ENCODE data around the gene LSM10. TPM values are rescaled to one million over a fixed set of nuclear protein-coding genes. Genes with fewer than 3 reads are reported as not detected.

The LSM10 gene
- total and polyA plus RNA-seq, 9 of the 15 experiments (the other 6 are each of a cell fraction or from before 2014, with no cell fraction given): 13.2 to 146 (median 68.9) TPM

GRCh38 chr1:36443297-36443696, 45.6 kb upstream of the LSM10 start:
- DNase-seq (ENCODE audit: extremely low read depth in 1 of 4, low spot score in 3 of 4) (no peak), ATAC-seq (no peak), FAIRE-seq (no peak)
- Histone ChIP-seq H3K4me1 (replicated peaks in 1 of 2; ENCODE audit: control insufficient read depth in 2 of 2, insufficient read depth in 2 of 2, low read length in 2 of 2) (peaks cover under 1 to 11% of the 10 kb centered on the region in 2 experiments; a peak in 3 of 5 replicates), H3K4me3 (no peak overlapping the region), H3K9me1 (ENCODE audit: control insufficient read depth, insufficient read depth, low read length) (no peaks in the 10 kb centered on the region), H3K27ac (ENCODE audit: extremely low read depth, low read depth, low read length) (no peak overlapping the region), H3K9ac (ENCODE audit: insufficient read depth in 1 of 2, low read depth in 2 of 2, low read length in 2 of 2) (no peak overlapping the region), H2AFZ (ENCODE audit: low read depth, low read length) (peak overlapping the region; percentile 39; the same call in 1 of the 2 replicates), H3K4me2 (ENCODE audit: insufficient read depth, low read length) (no peak overlapping the region), H4K20me1 (replicated peaks; ENCODE audit: control insufficient read depth, insufficient read depth, low read length) (no peaks in the 10 kb centered on the region), H3K79me2 (ENCODE audit: control insufficient read depth, insufficient read depth, low read length) (no peaks in the 10 kb centered on the region), H3K27me3 (ENCODE audit: control insufficient read depth in 2 of 2, insufficient read depth in 2 of 2, low read length in 2 of 2) (peaks cover 0 to 4% of the 10 kb centered on the region in 2 experiments; a peak in 1 of 5 replicates), H3K36me3 (ENCODE audit: control insufficient read depth, insufficient read depth, low read length) (no peaks in the 10 kb centered on the region), H3K9me3 (replicated peaks; ENCODE audit: control insufficient read depth, insufficient read depth, low read depth, low read length) (no peaks in the 10 kb centered on the region)
- CTCF ChIA-PET (ENCODE audit: low intra/inter-chr PET ratio): no interaction called here
- POLR2A ChIA-PET: interaction anchor here (0.7 to 2.2 kb wide), 4 partner anchors 9 to 133 kb away, joined by 3 to 7 read pairs (median 3); no protein-coding TSS in a partner anchor
- intact Hi-C loops (cut with micrococcal nuclease): loop anchor here (10.0 kb wide), 1 partner anchor 102 kb away; no protein-coding TSS in a partner anchor
- in situ Hi-C loops (cut with MboI): no loop called here
- TF ChIP-seq, protein P1, sequence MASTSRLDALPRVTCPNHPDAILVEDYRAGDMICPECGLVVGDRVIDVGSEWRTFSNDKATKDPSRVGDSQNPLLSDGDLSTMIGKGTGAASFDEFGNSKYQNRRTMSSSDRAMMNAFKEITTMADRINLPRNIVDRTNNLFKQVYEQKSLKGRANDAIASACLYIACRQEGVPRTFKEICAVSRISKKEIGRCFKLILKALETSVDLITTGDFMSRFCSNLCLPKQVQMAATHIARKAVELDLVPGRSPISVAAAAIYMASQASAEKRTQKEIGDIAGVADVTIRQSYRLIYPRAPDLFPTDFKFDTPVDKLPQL (IDR thresholded peaks at IDR 0.05; ENCODE audit: extremely low read depth, insufficient read length): no peak
- TF ChIP-seq ZNF77 (CRISPR knock-in tag; IDR thresholded peaks at IDR 0.05) (no peak), TARDBP (IDR thresholded peaks at IDR 0.05) (no peak), SMARCE1 (IDR thresholded peaks at IDR 0.05) (no peak), NFE2L1 (tag; IDR thresholded peaks at IDR 0.05; ENCODE audit: borderline replicate concordance, low read depth) (no peak), HNRNPH1 (optimal IDR thresholded peaks at IDR 0.05; ENCODE audit: low read depth, low read length) (no peak), ERF (CRISPR knock-in tag; IDR thresholded peaks at IDR 0.05) (no peak), CAMTA2 (CRISPR knock-in tag; conservative IDR thresholded peaks at IDR 0.05) (no peak), DMBX1 (CRISPR knock-in tag; IDR thresholded peaks at IDR 0.05; ENCODE audit: borderline replicate concordance) (no peak), SMAD3 (CRISPR knock-in tag; conservative IDR thresholded peaks at IDR 0.05) (no peak), SUPT5H (IDR thresholded peaks at IDR 0.05) (no peak), SAFB2 (IDR thresholded peaks at IDR 0.05; ENCODE audit: borderline replicate concordance, low read depth, low read length, severe bottlenecking) (no peak), HMG20B (CRISPR knock-in tag; IDR thresholded peaks at IDR 0.05) (no peak), MECOM (CRISPR knock-in tag; IDR thresholded peaks at IDR 0.05) (no peak)
- TF ChIP-seq, protein P2, sequence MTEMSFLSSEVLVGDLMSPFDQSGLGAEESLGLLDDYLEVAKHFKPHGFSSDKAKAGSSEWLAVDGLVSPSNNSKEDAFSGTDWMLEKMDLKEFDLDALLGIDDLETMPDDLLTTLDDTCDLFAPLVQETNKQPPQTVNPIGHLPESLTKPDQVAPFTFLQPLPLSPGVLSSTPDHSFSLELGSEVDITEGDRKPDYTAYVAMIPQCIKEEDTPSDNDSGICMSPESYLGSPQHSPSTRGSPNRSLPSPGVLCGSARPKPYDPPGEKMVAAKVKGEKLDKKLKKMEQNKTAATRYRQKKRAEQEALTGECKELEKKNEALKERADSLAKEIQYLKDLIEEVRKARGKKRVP (CRISPR knock-in tag; IDR thresholded peaks at IDR 0.05): no peak
- TF ChIP-seq, protein P3, sequence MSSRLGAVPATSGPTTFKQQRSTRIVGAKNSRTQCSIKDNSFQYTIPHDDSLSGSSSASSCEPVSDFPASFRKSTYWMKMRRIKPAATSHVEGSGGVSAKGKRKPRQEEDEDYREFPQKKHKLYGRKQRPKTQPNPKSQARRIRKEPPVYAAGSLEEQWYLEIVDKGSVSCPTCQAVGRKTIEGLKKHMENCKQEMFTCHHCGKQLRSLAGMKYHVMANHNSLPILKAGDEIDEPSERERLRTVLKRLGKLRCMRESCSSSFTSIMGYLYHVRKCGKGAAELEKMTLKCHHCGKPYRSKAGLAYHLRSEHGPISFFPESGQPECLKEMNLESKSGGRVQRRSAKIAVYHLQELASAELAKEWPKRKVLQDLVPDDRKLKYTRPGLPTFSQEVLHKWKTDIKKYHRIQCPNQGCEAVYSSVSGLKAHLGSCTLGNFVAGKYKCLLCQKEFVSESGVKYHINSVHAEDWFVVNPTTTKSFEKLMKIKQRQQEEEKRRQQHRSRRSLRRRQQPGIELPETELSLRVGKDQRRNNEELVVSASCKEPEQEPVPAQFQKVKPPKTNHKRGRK (tag; IDR thresholded peaks at IDR 0.05): no peak
- BruUV-seq (replicated peaks): no TSS peak
- WGBS (ENCODE audit: insufficient coverage, low coverage, missing lambda C conversion rate): 15% methylated on average over 2 of the region's 2 CpGs

All from K562 (cell line).